ENCODE measurements around the gene NSDHL. TPM values are rescaled to one million over a fixed set of nuclear protein-coding genes. Genes with fewer than 3 reads are reported as not detected.
"Not testable (repeated sequence)": the region's sequence is repeated elsewhere in the genome, so short reads cannot be mapped to it uniquely, and the experiment has no call there.

Gene NSDHL
- 10 to 100 TPM; 20.2 to 23.3 TPM for total RNA-seq

- H3K9me3 Mint-ChIP-seq, result no peaks in the 10 kb centered on the region
- H3K27ac Mint-ChIP-seq, result peak within 1 kb of the TSS; percentile 76
- intact Hi-C loops (cut with micrococcal nuclease), result no loop called here
- DNase-seq, result peak; percentile 95
- H3K4me1 Mint-ChIP-seq (ENCODE audit: low read depth), result peaks cover 23% of the 10 kb centered on the region
- peak within 1 kb of the TSS; percentile 89 for H3K4me3 Mint-ChIP-seq
- ChIA-PET POLR2A (interaction anchor here (1.0 kb wide), 1 partner anchor 9 kb away, joined by 3 read pairs; no protein-coding TSS in a partner anchor), CTCF (no interaction called here)
- peaks cover 7% of the 10 kb centered on the region for H3K36me3 Mint-ChIP-seq
- no peaks in the 10 kb centered on the region for H3K27me3 Mint-ChIP-seq
Measured at GRCh38 chrX:152830312-152831305, at the start of gene NSDHL, which contains the start of gene CETN2. Gene NSDHL (plus strand): TSS chrX:152831063. CDS start chrX:152846325, 15,262 bp downstream. Gene CETN2 (minus strand): TSS chrX:152830757. CDS start chrX:152830710, 47 bp downstream.

GRCh38 chrX:152787062-152787461 lies 43.8 kb upstream of the NSDHL start:
- H3K27me3 Mint-ChIP-seq; H3K4me1 Mint-ChIP-seq (ENCODE audit: low read depth); H3K4me3 Mint-ChIP-seq; H3K9me3 Mint-ChIP-seq; DNase-seq; POLR2A ChIA-PET; H3K27ac Mint-ChIP-seq; H3K36me3 Mint-ChIP-seq; intact Hi-C loops (cut with micrococcal nuclease); CTCF ChIA-PET: not testable (repeated sequence)

GRCh38 chrX:152798945-152799344 lies 31.9 kb upstream of the NSDHL start:
- CTCF ChIA-PET, result no interaction called here
- peaks cover 3% of the 10 kb centered on the region for H3K27me3 Mint-ChIP-seq

GRCh38 chrX:152806035-152806434 lies 24.8 kb upstream of the NSDHL start:
- no peaks in the 10 kb centered on the region for H3K9me3 Mint-ChIP-seq
- intact Hi-C loops (cut with micrococcal nuclease), result no loop called here
- H3K4me1 Mint-ChIP-seq (ENCODE audit: low read depth), result peaks cover 9% of the 10 kb centered on the region
- CTCF ChIA-PET, result no interaction called here
- H3K27ac Mint-ChIP-seq, result no peak overlapping the region
- POLR2A ChIA-PET, result no interaction called here
- peaks cover 8% of the 10 kb centered on the region for H3K27me3 Mint-ChIP-seq
- H3K36me3 Mint-ChIP-seq, result no peaks in the 10 kb centered on the region
- DNase-seq, result no peak
- H3K4me3 Mint-ChIP-seq, result no peak overlapping the region

More at GRCh38 chrX:152798945-152799344, 31.9 kb upstream of the NSDHL start:
- H3K36me3 Mint-ChIP-seq, result no peaks in the 10 kb centered on the region
- H3K27ac Mint-ChIP-seq, result no peak overlapping the region
- intact Hi-C loops (cut with micrococcal nuclease), result no loop called here
- no peaks in the 10 kb centered on the region for H3K4me1 Mint-ChIP-seq (ENCODE audit: low read depth)
- DNase-seq, result no peak
- H3K4me3 Mint-ChIP-seq, result no peak overlapping the region
- POLR2A ChIA-PET, result no interaction called here
- no peaks in the 10 kb centered on the region for H3K9me3 Mint-ChIP-seq

GRCh38 chrX:152810403-152810802 lies 20.5 kb upstream of the NSDHL start:
- Mint-ChIP-seq H3K36me3 (no peaks in the 10 kb centered on the region), H3K9me3 (no peaks in the 10 kb centered on the region), H3K4me3 (no peak overlapping the region), H3K27me3 (peaks cover 4% of the 10 kb centered on the region), H3K4me1 (ENCODE audit: low read depth) (peaks cover 13% of the 10 kb centered on the region), H3K27ac (no peak overlapping the region)
- ChIA-PET CTCF (interaction anchor here (1.2 kb wide), 1 partner anchor 11 kb away, joined by 3 read pairs; no protein-coding TSS in a partner anchor), POLR2A (no interaction called here)
- no peak for DNase-seq
- intact Hi-C loops (cut with micrococcal nuclease), result loop anchor here (10.0 kb wide), 1 partner anchor 166 kb away; no protein-coding TSS in a partner anchor

GRCh38 chrX:152813206-152813605 lies 17.7 kb upstream of the NSDHL start:
- Mint-ChIP-seq H3K9me3 (no peaks in the 10 kb centered on the region), H3K36me3 (no peaks in the 10 kb centered on the region), H3K27me3 (no peaks in the 10 kb centered on the region), H3K27ac (no peak overlapping the region), H3K4me3 (no peak overlapping the region), H3K4me1 (ENCODE audit: low read depth) (peaks cover 5% of the 10 kb centered on the region)
- intact Hi-C loops (cut with micrococcal nuclease), result loop anchor here (10.0 kb wide), 1 partner anchor 168 kb away; no protein-coding TSS in a partner anchor
- no peak for DNase-seq
- POLR2A ChIA-PET, result no interaction called here
- CTCF ChIA-PET, result no interaction called here

GRCh38 chrX:152814048-152814447 lies 16.8 kb upstream of the NSDHL start:
- Mint-ChIP-seq H3K9me3 (no peaks in the 10 kb centered on the region), H3K4me1 (ENCODE audit: low read depth) (peaks cover 5% of the 10 kb centered on the region), H3K4me3 (no peak overlapping the region), H3K27ac (no peak overlapping the region), H3K36me3 (no peaks in the 10 kb centered on the region), H3K27me3 (no peaks in the 10 kb centered on the region)
- intact Hi-C loops (cut with micrococcal nuclease), result loop anchor here (10.0 kb wide), 1 partner anchor 169 kb away; no protein-coding TSS in a partner anchor
- ChIA-PET POLR2A (no interaction called here), CTCF (no interaction called here)
- DNase-seq, result no peak

GRCh38 chrX:152817078-152817764 lies 13.6 kb upstream of the NSDHL start:
- Mint-ChIP-seq H3K9me3 (no peaks in the 10 kb centered on the region), H3K27me3 (peaks cover 4% of the 10 kb centered on the region), H3K36me3 (no peaks in the 10 kb centered on the region), H3K4me3 (no peak overlapping the region), H3K27ac (no peak overlapping the region), H3K4me1 (ENCODE audit: low read depth) (peaks cover 5% of the 10 kb centered on the region)
- DNase-seq, result peak; percentile 35
- POLR2A ChIA-PET, result no interaction called here
- intact Hi-C loops (cut with micrococcal nuclease), result loop anchor here (10.0 kb wide), 1 partner anchor 172 kb away; no protein-coding TSS in a partner anchor
- CTCF ChIA-PET, result interaction anchor here (1.1 kb wide), 1 partner anchor 1063 kb away, joined by 3 read pairs; no protein-coding TSS in a partner anchor

GRCh38 chrX:152818356-152818755 lies 12.5 kb upstream of the NSDHL start:
- H3K4me3 Mint-ChIP-seq, result no peak overlapping the region
- no peaks in the 10 kb centered on the region for H3K36me3 Mint-ChIP-seq
- H3K9me3 Mint-ChIP-seq, result no peaks in the 10 kb centered on the region
- no peaks in the 10 kb centered on the region for H3K4me1 Mint-ChIP-seq (ENCODE audit: low read depth)
- no peak overlapping the region for H3K27ac Mint-ChIP-seq
- DNase-seq, result no peak
- H3K27me3 Mint-ChIP-seq, result peaks cover 4% of the 10 kb centered on the region
- ChIA-PET CTCF (interaction anchor here (0.6 to 1.1 kb wide), 2 partner anchors 580 to 1064 kb away, joined by 3 read pairs; no protein-coding TSS in a partner anchor), POLR2A (no interaction called here)
- intact Hi-C loops (cut with micrococcal nuclease), result loop anchor here (10.0 kb wide), 1 partner anchor 174 kb away; no protein-coding TSS in a partner anchor

GRCh38 chrX:152819266-152819665 lies 11.6 kb upstream of the NSDHL start:
- H3K27me3 Mint-ChIP-seq, result peaks cover 4% of the 10 kb centered on the region
- H3K27ac Mint-ChIP-seq, result no peak overlapping the region
- POLR2A ChIA-PET, result no interaction called here
- intact Hi-C loops (cut with micrococcal nuclease), result loop anchor here (10.0 kb wide), 1 partner anchor 174 kb away; no protein-coding TSS in a partner anchor
- H3K36me3 Mint-ChIP-seq, result no peaks in the 10 kb centered on the region
- H3K9me3 Mint-ChIP-seq, result no peaks in the 10 kb centered on the region
- CTCF ChIA-PET, result no interaction called here
- H3K4me1 Mint-ChIP-seq (ENCODE audit: low read depth), result no peaks in the 10 kb centered on the region
- DNase-seq, result no peak
- H3K4me3 Mint-ChIP-seq, result no peak overlapping the region

GRCh38 chrX:152819732-152820131 lies 11.1 kb upstream of the NSDHL start:
- ChIA-PET POLR2A (no interaction called here), CTCF (no interaction called here)
- H3K36me3 Mint-ChIP-seq, result no peaks in the 10 kb centered on the region
- H3K4me3 Mint-ChIP-seq, result no peak overlapping the region
- H3K9me3 Mint-ChIP-seq, result no peaks in the 10 kb centered on the region
- intact Hi-C loops (cut with micrococcal nuclease), result loop anchor here (10.0 kb wide), 1 partner anchor 175 kb away; no protein-coding TSS in a partner anchor
- no peak overlapping the region for H3K27ac Mint-ChIP-seq
- no peak for DNase-seq
- no peaks in the 10 kb centered on the region for H3K4me1 Mint-ChIP-seq (ENCODE audit: low read depth)
- peaks cover 4% of the 10 kb centered on the region for H3K27me3 Mint-ChIP-seq
